ENCODE results near the gene SRP72. TPM values are rescaled to one million over a fixed set of nuclear protein-coding genes. Genes with fewer than 3 reads are reported as not detected.

Gene SRP72
- total RNA-seq, 4 donors from 2014 or later, result 45.6 to 90.3 (median 57.1) TPM

- TF ChIP-seq CTCF (IDR thresholded peaks at IDR 0.05; ENCODE audit: low read depth), result no peak
Observed at GRCh38 chr4:56433280-56433679, 34.1 kb upstream of the SRP72 start.

GRCh38 chr4:56434599-56435139 is 32.7 kb upstream of the SRP72 start:
- no peak for TF ChIP-seq CTCF (IDR thresholded peaks at IDR 0.05; ENCODE audit: low read depth)

- TF ChIP-seq CTCF (IDR thresholded peaks at IDR 0.05; ENCODE audit: low read depth), result no peak
Observed at GRCh38 chr4:56435140-56435926, 32.1 kb upstream of the SRP72 start, which contains the start of gene PPAT. Gene PPAT, minus strand, starts transcription at chr4:56435615. Its CDS starts 138 bp downstream, at chr4:56435477.

- TF ChIP-seq CTCF (IDR thresholded peaks at IDR 0.05; ENCODE audit: low read depth), result no peak
Observed at GRCh38 chr4:56438766-56439165, 28.7 kb upstream of the SRP72 start.

- TF ChIP-seq CTCF (IDR thresholded peaks at IDR 0.05; ENCODE audit: low read depth), result no peak
Observed at GRCh38 chr4:56440983-56441382, 26.4 kb upstream of the SRP72 start.

- TF ChIP-seq CTCF (IDR thresholded peaks at IDR 0.05; ENCODE audit: low read depth), result no peak
Observed at GRCh38 chr4:56444719-56445118, 22.7 kb upstream of the SRP72 start.

- TF ChIP-seq CTCF (IDR thresholded peaks at IDR 0.05; ENCODE audit: low read depth), result no peak
Observed at GRCh38 chr4:56445699-56446098, 21.7 kb upstream of the SRP72 start.

Data from subcutaneous adipose tissue (tissue), 4 donors.